GM13977 (cell line): Measurements from ENCODE around the gene PLCB1.

Source experiments
- DNase-seq: peaks from one replicate; pipeline ENCODE4 v3.0.0; 2012; ENCODE audit warnings: low spot score
- in situ Hi-C: fragments of 300-500 bp; cut with MboI; formaldehyde crosslinking; loops from one replicate; pipeline ENCODE4 v1.12.0; 2022; ENCODE audit warnings: low sequenced_read_pairs, low pct_unique_long_range_greater_than_20kb, mixed read lengths, inconsistent platforms; ENCODE audit not compliant: unreplicated experiment
- TF ChIP-seq, protein P1 (sequence below): IDR thresholded peaks from 2 replicates; pipeline ENCODE4 v1.5.1; 2012; ENCODE audit warnings: mild to moderate bottlenecking, control low read depth; ENCODE audit not compliant: insufficient read depth; ENCODE audit errors: extremely low read depth, missing control alignments

Gene PLCB1

DNA sequence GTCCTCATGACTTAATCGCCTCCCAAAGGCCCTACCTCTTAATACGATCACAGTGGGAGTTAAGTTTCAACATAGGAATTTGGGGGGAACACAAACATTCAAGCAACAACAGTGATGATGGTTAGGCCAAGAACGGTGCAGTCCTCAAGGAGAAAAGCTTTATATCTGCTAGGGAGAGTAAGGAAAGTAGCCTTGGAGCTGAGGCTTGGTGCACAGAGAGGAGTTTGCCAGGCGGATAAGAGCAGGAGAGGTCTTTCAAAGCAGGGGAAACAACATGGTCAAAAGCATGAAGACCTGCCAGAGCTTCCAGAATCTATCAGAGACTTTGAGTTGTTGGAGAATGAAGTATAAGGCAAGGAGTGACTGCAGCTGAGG is 119.1 kb downstream of the PLCB1 start:
- TF ChIP-seq, protein P1, sequence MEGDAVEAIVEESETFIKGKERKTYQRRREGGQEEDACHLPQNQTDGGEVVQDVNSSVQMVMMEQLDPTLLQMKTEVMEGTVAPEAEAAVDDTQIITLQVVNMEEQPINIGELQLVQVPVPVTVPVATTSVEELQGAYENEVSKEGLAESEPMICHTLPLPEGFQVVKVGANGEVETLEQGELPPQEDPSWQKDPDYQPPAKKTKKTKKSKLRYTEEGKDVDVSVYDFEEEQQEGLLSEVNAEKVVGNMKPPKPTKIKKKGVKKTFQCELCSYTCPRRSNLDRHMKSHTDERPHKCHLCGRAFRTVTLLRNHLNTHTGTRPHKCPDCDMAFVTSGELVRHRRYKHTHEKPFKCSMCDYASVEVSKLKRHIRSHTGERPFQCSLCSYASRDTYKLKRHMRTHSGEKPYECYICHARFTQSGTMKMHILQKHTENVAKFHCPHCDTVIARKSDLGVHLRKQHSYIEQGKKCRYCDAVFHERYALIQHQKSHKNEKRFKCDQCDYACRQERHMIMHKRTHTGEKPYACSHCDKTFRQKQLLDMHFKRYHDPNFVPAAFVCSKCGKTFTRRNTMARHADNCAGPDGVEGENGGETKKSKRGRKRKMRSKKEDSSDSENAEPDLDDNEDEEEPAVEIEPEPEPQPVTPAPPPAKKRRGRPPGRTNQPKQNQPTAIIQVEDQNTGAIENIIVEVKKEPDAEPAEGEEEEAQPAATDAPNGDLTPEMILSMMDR, result no peak
- in situ Hi-C loops, result no loop called here
- no peak for DNase-seq

DNA sequence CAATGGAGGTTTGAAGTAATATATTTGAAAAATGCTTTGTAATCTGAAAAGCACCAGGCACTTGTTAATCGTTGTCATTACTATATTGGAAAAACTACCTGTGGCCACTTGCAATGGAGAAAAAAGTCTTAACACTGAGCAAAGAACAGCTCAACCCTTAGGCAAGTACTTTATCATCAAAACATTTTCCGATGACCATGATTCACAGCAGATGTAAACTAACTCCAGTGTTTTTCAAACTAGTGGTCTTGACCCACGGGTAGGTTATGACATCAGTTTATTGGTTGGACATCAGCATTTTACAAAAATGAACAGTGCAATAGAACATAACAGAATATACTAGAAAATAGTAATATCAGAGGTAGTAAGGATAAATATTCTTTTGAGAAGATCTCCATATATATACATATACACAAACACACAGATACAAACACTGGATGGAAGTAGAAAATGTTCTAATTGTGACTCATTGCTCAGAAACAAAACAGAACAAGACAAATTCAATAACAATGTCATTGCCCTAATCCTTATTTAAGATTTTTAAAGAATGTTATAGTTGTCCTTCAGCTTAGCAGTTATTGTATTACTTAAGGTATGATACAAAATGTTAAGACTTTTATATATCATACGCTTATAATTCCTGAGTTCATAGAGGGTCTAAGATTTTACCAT is 123.0 kb downstream of the PLCB1 start:
- no peak for DNase-seq
- TF ChIP-seq, protein P1, result no peak
- in situ Hi-C loops, result no loop called here

DNA sequence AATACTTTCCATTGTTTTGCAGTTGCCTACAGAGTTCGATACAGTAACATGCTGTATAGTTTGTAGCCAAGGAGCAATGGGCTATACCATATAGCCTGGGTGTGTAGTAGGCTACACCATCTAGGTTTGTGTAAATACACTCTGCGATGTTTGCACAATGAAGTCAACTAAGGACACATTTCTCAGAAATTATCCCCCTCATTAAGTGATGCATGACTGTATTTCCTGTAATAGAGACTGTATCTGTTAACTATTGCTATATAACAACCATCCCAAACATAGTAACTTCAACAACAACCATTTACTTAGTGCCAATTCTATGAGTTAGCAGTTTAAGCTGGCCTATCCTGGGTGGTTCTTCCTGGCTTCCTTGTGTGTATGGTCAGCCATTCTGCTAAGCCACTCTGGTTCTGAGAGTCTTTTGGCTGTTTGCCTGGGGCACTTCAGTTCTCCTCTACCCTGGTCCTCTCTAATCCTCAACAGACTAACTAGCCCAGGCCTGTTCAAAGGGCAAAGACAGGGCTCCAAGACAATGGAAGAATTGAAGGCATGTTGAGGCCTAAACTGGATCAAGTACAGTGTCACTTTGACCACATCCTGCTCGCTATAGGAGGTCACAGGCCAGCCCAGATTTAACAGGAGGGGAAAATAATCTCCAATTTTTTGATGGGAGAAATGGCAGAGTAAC is 124.0 kb downstream of the PLCB1 start:
- DNase-seq, result no peak
- in situ Hi-C loops, result no loop called here
- TF ChIP-seq, protein P1, result no peak

DNA sequence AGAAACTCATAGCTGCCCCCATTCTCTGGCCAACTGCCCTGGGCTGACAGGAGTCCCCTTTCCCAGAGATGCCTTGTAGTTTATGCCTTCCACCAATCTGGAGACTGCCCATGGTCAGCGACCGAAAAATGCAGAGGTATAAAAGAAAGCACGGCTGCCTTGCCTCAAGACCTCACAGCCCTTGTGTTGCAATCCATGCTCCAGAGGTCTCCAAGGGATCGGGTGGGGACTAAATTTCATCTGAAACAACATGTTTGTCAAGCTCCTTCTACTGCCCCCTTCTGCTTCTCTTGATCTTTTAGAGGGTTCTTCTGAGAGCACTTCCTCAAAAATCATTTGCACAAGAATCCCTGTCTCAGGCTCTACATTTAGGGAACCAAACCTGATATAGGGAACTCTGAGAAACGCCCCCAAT is 128.8 kb downstream of the PLCB1 start:
- TF ChIP-seq, protein P1, result no peak
- in situ Hi-C loops, result no loop called here
- no peak for DNase-seq

DNA sequence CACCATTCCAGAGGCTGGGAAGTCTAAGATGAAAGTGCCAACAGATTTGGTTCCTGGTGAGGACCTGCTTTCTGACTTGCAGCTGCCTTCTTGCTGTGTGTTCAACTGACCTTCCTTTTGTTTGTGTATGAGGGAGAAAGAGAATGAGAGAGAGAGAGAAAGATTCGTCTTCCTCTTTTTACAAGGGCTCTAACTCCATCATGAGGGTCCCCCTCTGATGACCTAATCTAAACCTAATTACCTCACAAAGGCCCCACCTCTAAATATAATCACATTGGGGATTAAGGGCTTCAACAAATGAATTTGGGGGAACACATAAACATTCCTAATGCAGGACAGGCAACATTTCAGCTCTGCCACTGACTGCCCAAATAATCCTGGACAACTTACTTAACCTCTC is 130.7 kb downstream of the PLCB1 start:
- in situ Hi-C loops, result no loop called here
- TF ChIP-seq, protein P1, result no peak

DNA sequence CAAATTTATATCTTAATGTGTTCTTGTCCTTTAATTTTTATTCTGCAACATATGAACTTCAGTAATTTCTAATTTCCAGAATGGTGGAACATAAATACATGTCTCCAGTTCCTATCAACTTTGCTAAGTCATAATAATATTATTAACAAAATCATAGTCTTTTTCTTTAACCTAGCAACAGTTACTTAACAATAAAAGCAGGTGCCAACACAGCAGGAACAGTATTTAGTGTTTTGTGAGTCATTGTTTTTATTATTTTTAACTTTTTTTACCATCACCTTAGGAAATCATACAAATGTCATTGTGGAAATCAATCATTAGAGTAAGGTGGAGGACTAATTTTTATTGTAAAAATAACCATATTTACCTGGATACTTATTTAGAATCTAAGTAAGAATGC is 133.5 kb downstream of the PLCB1 start:
- no peak for DNase-seq
- in situ Hi-C loops, result no loop called here
- TF ChIP-seq, protein P1, result no peak

More for the DNA sequence above, 130.7 kb downstream of the PLCB1 start:
- no peak for DNase-seq
